Endothelial cell of umbilical vein (primary cell): ENCODE data around the gene TAF3. TPM values are rescaled to one million over a fixed set of nuclear protein-coding genes. Genes with fewer than 3 reads are reported as not detected.

Source experiments
- BruUV-seq: library from RNA; stranded (reverse); fragments of 400-500 nt; replicated peaks from 2 replicates; lab custom pipeline; 2021; lab: Mats Ljungman, UMichigan
- CTCF ChIA-PET: fragments of 300-600, 350-600 bp; sonication (Branson Sonifier 250); formaldehyde crosslinking; loops from one replicate; lab custom pipeline; 2021; ENCODE audit warnings: antibody characterized with exemption, inconsistent platforms; lab: Charles Lee
- POLR2A ChIA-PET: fragments of 300-600, 350-600 bp; sonication (Branson Sonifier 250); formaldehyde crosslinking; loops from one replicate; lab custom pipeline; 2021; ENCODE audit warnings: antibody characterized with exemption, inconsistent platforms; lab: Charles Lee
- DNase-seq: peaks from one replicate; pipeline ENCODE4 v3.0.0-alpha.2; 2011; ENCODE audit warnings: low read depth, low spot score
- FAIRE-seq: peaks from 2 replicates; lab custom pipeline; 2011; peaks lifted over from hg19 to GRCh38; lab: Jason Lieb, UNC
- H2AFZ ChIP-seq: 2 replicates; pipeline ENCODE4 v1.6.0; 2012; ENCODE audit warnings: low read depth, low read length, control low read depth, inconsistent platforms
- H3K27ac ChIP-seq: 2 replicates; pipeline ENCODE4 v1.5.1; 2011; ENCODE audit warnings: low read depth, mild to moderate bottlenecking, control low read depth, low read length, moderate library complexity; ENCODE audit not compliant: insufficient read depth
- H3K27me3 ChIP-seq, 2 experiments: 2 replicates each; pipeline versions ENCODE4 v1.6.0 to v1.6.1; 2011; ENCODE audit warnings: low read length in 2 of 2, mixed read lengths in 1 of 2; ENCODE audit not compliant: control insufficient read depth in 2 of 2, insufficient read depth in 2 of 2
- H3K36me3 ChIP-seq, 2 experiments: 2 replicates in 1 of 2; 3 replicates in 1 of 2; pipeline ENCODE4 v1.5.1; 2011; ENCODE audit warnings: low read length in 2 of 2, mild to moderate bottlenecking in 1 of 2, moderate library complexity in 1 of 2; ENCODE audit not compliant: control insufficient read depth in 2 of 2, insufficient read depth in 2 of 2; ENCODE audit errors: extremely low read depth in 1 of 2
- H3K4me1 ChIP-seq: 3 replicates; pipeline ENCODE4 v1.5.1; 2011; ENCODE audit warnings: mild to moderate bottlenecking, low read length; ENCODE audit not compliant: control insufficient read depth, insufficient read depth; ENCODE audit errors: extremely low read depth
- H3K4me2 ChIP-seq: 2 replicates; pipeline ENCODE4 v1.6.1; 2011; ENCODE audit warnings: low read length, control low read depth, mixed read lengths; ENCODE audit not compliant: insufficient read depth
- H3K4me3 ChIP-seq, 3 experiments: fragments of 200-600 bp in 1 of 3; sonication (generic), shearing (Covaris generic) in 1 of 3; replicated peaks in 1 of 3; 2 replicates each; pipeline ENCODE4 v1.5.1; 2011 to 2016; ENCODE audit warnings: control low read depth in 3 of 3, low read length in 3 of 3, mild to moderate bottlenecking in 2 of 3, inconsistent platforms in 1 of 3, low read depth in 1 of 3, moderate library complexity in 1 of 3; ENCODE audit not compliant: insufficient read depth in 1 of 3
- H3K79me2 ChIP-seq: 2 replicates; pipeline ENCODE4 v1.6.0; 2012; ENCODE audit warnings: low read length, inconsistent platforms; ENCODE audit not compliant: control insufficient read depth, insufficient read depth
- H3K9ac ChIP-seq: replicated peaks from 2 replicates; pipeline ENCODE3; 2011; ENCODE audit warnings: low read length, control low read depth; ENCODE audit not compliant: insufficient read depth; ENCODE audit errors: extremely low read depth
- H3K9me1 ChIP-seq: replicated peaks from 3 replicates; pipeline ENCODE4 v1.6.0; 2011; ENCODE audit warnings: mild to moderate bottlenecking, low read length; ENCODE audit not compliant: control insufficient read depth, insufficient read depth; ENCODE audit errors: extremely low read depth
- H3K9me3 ChIP-seq: replicated peaks from 2 replicates; pipeline ENCODE4 v1.5.1; 2012; ENCODE audit warnings: low read length, inconsistent platforms; ENCODE audit not compliant: control insufficient read depth, insufficient read depth
- H4K20me1 ChIP-seq: replicated peaks from 2 replicates; pipeline ENCODE3; 2011; ENCODE audit warnings: mild to moderate bottlenecking, low read length; ENCODE audit not compliant: control insufficient read depth, insufficient read depth; ENCODE audit errors: extremely low read depth
- CTCF ChIP-seq, 2 donors: IDR thresholded peaks; 1 replicate in 1 of 2; 2 replicates in 1 of 2; pipeline ENCODE4 v1.5.1; 2011; ENCODE audit warnings: low read length in 2 of 2, mild to moderate bottlenecking in 2 of 2, moderate library complexity in 2 of 2, control low read depth in 1 of 2, inconsistent platforms in 1 of 2, low read depth in 1 of 2; ENCODE audit not compliant: insufficient read depth in 1 of 2; ENCODE audit errors: extremely low read depth in 1 of 2
- EZH2 ChIP-seq: IDR thresholded peaks from 2 replicates; pipeline ENCODE4 v1.6.1; 2012; ENCODE audit warnings: borderline replicate concordance, low read depth, mild to moderate bottlenecking, moderate library complexity, low read length, inconsistent platforms; ENCODE audit not compliant: severe bottlenecking
- FOS ChIP-seq: IDR thresholded peaks from 2 replicates; pipeline ENCODE4 v1.6.1; 2011; ENCODE audit warnings: mild to moderate bottlenecking, low read length, moderate library complexity, borderline replicate concordance; ENCODE audit not compliant: insufficient read depth
- GATA2 ChIP-seq: IDR thresholded peaks from 2 replicates; pipeline ENCODE4 v1.7.0; 2011; ENCODE audit warnings: low read depth, mild to moderate bottlenecking, moderate library complexity, mixed read lengths, low read length; ENCODE audit not compliant: insufficient read length, insufficient read depth
- JUN ChIP-seq: IDR thresholded peaks from 2 replicates; pipeline ENCODE4 v1.6.1; 2011; ENCODE audit warnings: borderline replicate concordance, low read depth; ENCODE audit not compliant: insufficient read length, insufficient read depth
- MYC ChIP-seq: IDR thresholded peaks from one replicate; pipeline ENCODE4 v1.6.1; 2011; ENCODE audit warnings: mild to moderate bottlenecking, low read depth, low read length
- POLR2A ChIP-seq: IDR thresholded peaks from 2 replicates; pipeline ENCODE4 v1.6.1; 2012; ENCODE audit warnings: low read depth, mild to moderate bottlenecking, control low read depth, low read length
- POLR2AphosphoS5 ChIP-seq: IDR thresholded peaks from 2 replicates; pipeline ENCODE4 v1.6.1; 2012; ENCODE audit warnings: low read depth, mild to moderate bottlenecking, control low read depth, low read length, moderate library complexity; ENCODE audit not compliant: insufficient read depth
- dilution Hi-C: fragments of 300-500 bp; cut with MboI; formaldehyde crosslinking; loops from one replicate; pipeline ENCODE4 v1.15.0; 2019; ENCODE audit warnings: low sequenced_read_pairs; ENCODE audit not compliant: extremely low pct_ligation_motif_present
- intact Hi-C: fragments of 100-400 bp; cut with micrococcal nuclease; formaldehyde crosslinking; loops from one replicate; pipeline ENCODE4 v1.10.0; 2022
- polyA plus RNA-seq, 4 experiments: library from polyadenylated mRNA; depleted of rRNA in 3 of 4; stranded (reverse) in 3 of 4; unstranded in 1 of 4; fragments of >200 nt; gene quantifications; 2 replicates each; pipeline versions ENCODE4 v1.2.1 to v1.2.3, GENCODE V29; 2011 to 2012; ENCODE audit warnings: missing spikeins in 1 of 4
- total RNA-seq: library from RNA; stranded (reverse); gene quantifications from 2 replicates; pipeline ENCODE4 v1.2.3, GENCODE V29; 2021
- TF ChIP-seq, protein P1 (sequence below): IDR thresholded peaks from 2 replicates; pipeline ENCODE4 v1.6.1; 2011; ENCODE audit not compliant: insufficient read depth, insufficient read length

The TAF3 gene
- total and polyA plus RNA-seq, 2 donors (not counting 3 experiments of a cell fraction or from before 2014, with no cell fraction given) = 2.4 to 10.5 TPM

DNA sequence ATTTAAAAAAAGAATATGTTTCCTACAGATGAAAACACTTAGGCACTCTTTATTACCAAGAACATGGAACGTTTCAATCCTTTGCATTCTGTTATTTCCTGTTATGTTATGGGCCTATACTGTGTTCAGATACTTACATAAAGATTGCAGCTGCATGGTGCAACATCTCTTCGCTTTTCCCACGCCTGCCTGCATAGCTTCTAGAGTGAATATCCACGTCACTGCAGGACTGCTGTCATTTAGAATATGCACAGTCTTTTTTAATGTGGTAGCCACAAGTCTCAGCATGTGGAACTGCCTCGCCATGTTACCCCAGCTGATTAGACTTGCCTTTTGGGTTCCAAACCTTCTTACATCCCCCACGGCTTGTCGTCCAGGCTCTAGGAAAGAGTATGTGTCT lies 166.6 kb downstream of the TAF3 start:
- no peaks in the 10 kb centered on the region for H3K36me3 ChIP-seq
- ChIA-PET POLR2A (no interaction called here), CTCF (interaction anchor here (1.2 to 3.8 kb wide), 2 partner anchors 13 to 1224 kb away, joined by 3 to 14 read pairs; no protein-coding TSS in a partner anchor)
- H3K4me2 ChIP-seq = no peak overlapping the region
- FAIRE-seq (no peak), DNase-seq (no peak)
- intact Hi-C loops (no loop called here), dilution Hi-C loops (no loop called here)
- H3K9me3 ChIP-seq = no peaks in the 10 kb centered on the region
- H4K20me1 ChIP-seq = no peaks in the 10 kb centered on the region
- no peaks in the 10 kb centered on the region for H3K79me2 ChIP-seq
- no peaks in the 10 kb centered on the region for H3K27me3 ChIP-seq
- H2AFZ ChIP-seq = no peak overlapping the region
- H3K27ac ChIP-seq = no peak overlapping the region
- no peak overlapping the region for H3K4me3 ChIP-seq
- H3K4me1 ChIP-seq = no peaks in the 10 kb centered on the region
- no peak for TF ChIP-seq JUN
- TF ChIP-seq POLR2AphosphoS5 = no peak
- TF ChIP-seq FOS = no peak
- TF ChIP-seq, protein P1, sequence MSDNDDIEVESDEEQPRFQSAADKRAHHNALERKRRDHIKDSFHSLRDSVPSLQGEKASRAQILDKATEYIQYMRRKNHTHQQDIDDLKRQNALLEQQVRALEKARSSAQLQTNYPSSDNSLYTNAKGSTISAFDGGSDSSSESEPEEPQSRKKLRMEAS = no peak
- TF ChIP-seq POLR2A = no peak
- no peak for TF ChIP-seq EZH2
- TF ChIP-seq MYC = no peak
- no peak for TF ChIP-seq GATA2
- TF ChIP-seq CTCF (IDR thresholded peaks at IDR 0.05; ENCODE audit: extremely low read depth in 1 of 2, insufficient read depth in 1 of 2, low read depth in 1 of 2, low read length in 2 of 2) = no peak
- H3K9me1 ChIP-seq = no peaks in the 10 kb centered on the region
- H3K9ac ChIP-seq = no peak overlapping the region
- no TSS peak for BruUV-seq
